Non-pigmented ciliary epithelial cell (primary cell): Measurements from ENCODE around the gene WNT4.

ENCODE experiments used
- DNase-seq: peaks from one replicate; pipeline ENCODE4 v3.0.0-alpha.2; 2010; ENCODE audit warnings: low read depth

Gene WNT4

DNA sequence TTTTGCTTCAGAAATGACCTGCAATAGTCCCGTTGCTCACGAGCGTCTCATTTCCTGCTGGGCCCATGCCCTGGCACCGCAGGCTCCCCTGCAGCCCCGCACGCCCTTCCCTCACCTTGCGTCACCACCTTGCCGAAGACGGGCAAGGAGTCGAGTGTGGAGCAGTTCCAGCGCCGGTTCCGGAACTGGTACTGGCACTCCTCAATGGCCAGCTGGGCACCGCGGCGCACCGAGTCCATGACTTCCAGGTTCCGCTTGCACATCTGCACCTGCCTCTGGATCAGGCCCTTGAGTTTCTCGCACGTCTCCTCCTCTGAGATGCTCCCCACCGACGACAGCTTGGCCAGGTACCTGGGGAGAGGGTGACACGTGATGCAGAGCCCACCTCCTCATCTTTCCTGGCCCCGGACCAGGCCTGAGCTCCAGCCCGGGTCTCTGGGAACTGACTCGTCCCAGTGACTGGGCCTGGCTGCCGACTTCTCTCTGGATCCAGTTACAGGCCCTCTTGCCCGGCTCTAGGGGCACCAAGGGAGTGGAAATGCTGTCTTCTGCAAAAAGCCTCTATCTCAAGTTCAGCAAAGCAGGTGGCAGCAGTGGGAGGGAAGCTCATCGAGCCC, 13.3 kb downstream of the WNT4 start:
- no peak for DNase-seq

DNA sequence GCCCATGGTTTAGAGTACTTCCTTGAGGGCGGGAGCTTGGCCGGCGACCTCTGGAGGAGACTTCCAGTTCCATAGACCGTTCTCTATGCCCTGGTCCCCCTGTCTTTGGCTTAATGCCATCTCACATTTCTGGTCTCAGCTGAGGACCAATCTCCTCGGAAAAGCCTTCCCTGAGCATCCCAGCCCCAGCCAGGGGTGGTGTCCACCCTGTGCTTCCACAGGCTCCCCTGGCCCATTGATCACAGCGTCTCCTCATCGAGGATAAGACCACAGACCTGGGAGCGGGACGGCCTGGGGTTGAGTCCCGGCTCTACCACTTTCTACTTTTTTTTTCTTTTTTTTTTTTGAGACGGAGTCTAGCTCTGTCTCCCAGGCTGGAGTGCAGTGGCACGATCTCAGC, 14.5 kb downstream of the WNT4 start:
- no peak for DNase-seq

DNA sequence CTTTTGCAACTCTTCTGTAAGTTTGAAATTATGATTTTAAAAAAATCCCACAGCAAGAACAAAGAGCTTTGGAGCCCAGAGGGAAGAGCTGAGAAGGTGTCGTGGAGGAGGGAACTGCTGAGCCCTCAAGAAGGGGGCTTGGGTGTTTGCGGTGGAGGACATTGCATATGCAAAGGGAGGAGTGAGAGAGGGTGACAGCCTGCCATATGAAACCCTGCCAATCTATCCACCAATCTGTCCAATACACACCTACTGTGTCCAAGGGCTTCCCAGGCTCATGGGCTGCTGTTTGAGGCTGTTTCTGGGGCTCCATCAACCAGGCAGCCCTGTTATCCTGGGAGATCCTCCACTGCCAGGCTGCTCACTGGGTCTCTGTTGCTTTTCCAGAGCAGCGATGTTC, 15.2 kb downstream of the WNT4 start:
- no peak for DNase-seq

DNA sequence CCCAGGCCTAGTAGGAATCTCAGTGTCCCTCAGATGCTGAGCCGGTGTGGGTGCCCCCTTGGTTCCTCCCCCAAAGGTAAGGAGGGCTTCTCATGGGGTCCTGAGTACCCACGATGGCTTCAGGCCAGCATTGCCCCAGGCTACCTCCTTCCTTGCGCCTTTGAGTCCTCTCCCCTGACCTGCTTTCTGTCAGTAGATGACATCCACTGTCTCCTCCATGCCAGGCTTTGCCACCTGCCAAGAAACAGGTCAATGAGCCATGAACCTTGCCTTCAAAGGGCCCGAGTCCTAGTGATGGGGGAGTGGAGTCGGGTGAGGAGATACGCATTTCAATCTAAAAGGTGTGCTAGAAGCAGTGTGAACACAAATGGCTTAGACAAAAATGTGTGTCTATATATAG, 15.6 kb downstream of the WNT4 start:
- DNase-seq, result no peak

DNA sequence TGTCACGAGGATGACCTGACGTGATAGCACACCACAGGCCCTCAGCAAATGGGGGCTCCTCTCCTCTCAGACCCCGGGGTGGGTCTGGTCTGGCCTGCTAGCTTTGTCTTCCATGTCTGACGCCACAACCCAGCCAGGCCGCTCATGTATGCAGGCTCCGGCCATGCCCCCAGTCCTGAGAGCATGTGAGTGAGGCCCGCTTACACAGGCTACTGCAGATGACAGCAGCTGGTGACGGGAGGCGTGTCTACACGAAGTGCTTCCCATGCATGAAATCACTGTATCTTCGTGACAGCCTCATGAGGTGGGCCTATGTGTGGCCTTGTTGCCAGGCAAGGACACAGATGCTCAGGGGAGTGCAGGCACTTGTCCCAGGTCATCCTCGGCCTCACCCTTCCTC, 16.4 kb downstream of the WNT4 start:
- DNase-seq, result no peak

DNA sequence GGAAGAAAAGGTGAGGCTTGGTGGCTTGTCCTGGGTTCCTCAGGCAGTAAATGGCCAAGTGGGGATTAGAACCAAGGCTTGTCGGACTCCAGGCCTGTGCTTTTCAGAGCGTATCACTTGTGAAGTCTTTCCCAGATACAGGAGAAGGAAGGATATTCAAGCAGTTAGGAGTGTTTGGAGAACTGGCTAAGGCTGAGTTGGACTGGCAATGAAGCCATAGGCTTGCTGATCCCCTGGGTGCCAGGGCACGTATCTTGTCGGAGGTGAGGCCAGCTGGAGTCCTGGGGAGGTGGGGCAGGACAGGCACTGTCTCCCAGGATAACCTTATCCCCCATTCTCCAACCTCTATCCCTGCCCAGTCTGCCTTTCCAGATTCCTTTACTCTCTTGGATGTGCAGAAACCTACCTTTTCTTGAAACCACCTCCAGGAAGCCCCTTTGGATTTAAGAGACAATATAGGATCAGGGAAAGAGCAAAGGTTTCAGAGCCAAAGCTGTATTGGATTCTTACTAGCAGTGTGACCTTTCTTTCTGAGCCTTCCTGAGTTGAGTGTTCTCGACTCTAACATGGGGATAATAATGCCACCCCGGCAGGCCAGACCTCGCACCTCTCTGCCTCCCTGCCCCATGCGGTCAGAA, 18.2 kb downstream of the WNT4 start:
- DNase-seq, result no peak

DNA sequence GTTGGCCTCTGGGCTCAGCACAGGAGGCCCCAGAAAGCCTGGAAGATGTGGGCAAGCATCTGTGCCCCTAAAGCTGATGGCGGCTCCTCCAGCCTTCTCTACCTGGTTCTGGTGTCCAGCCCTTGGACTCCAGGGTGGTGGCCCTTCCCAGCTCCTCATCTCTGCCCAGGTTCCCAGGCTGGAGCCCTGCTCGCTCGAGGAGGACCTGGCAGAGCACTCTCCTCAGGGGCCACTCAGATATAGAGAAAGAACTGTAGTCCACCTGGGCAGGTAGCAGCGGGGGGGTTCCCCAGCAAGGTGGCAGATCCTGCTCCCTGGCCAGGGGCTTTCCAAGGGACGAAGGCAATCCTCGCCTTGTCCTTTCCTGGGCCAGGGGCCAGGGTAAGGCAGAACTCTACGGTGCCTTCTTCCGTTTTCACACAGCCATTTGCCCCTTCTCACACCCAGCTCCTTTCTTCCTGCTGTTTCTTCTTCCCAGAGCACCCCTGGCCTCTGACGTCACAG, 18.9 kb downstream of the WNT4 start:
- DNase-seq, result no peak

DNA sequence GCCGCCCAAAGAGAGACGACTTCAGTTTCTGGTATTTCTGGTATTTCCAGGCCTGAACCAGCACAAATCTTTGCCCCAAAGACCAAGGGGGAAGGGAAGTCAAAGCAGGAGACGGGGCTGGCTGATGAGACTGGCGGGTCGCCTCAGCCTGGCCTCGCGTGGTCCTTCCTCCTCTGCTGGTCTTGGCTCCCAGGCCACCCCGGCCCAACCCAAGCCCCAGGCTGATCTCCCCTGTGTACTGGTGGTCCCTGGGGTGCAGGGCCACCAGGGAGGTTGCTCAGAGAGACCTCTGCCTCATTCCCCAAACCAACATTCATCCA, 19.9 kb downstream of the WNT4 start:
- DNase-seq, result no peak

DNA sequence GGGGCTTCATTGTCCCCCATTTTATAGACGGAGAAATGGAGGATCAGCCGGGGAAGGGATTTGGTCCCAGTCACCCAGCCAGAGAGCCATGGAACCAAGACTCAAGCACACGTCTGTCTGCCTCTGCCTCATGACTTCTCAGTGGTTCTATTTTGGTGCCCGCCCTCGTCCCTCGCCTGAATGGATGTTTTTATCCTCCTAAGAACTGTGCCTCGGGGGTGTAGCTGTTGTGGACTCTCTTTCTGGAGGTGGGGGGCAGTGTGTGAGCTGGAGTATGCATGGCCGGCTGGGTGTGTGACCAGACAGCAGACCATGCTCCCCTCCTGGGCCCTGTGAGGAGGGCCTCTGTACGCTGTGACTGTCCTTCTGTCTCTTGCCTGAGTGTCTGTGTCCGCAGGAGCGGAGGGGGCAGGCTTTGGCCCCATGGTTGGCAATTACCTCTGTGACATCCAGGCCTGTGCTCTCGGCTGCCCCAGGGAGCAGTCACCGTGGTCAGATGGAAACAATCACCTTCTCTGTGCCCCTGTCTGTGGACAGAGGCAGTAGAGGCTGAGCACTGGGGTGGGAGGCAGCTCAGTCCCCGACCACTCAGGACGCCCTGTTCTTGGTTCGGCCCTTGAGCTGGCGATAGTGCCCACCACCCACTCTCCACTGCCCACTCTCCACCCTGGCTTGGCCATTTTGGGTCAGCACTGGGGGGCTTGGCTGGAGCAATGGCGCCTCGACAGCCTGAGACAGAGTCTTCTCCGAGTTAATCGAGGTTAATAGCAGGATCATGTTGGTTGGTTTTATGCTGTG, 20.4 kb downstream of the WNT4 start:
- DNase-seq, result no peak

DNA sequence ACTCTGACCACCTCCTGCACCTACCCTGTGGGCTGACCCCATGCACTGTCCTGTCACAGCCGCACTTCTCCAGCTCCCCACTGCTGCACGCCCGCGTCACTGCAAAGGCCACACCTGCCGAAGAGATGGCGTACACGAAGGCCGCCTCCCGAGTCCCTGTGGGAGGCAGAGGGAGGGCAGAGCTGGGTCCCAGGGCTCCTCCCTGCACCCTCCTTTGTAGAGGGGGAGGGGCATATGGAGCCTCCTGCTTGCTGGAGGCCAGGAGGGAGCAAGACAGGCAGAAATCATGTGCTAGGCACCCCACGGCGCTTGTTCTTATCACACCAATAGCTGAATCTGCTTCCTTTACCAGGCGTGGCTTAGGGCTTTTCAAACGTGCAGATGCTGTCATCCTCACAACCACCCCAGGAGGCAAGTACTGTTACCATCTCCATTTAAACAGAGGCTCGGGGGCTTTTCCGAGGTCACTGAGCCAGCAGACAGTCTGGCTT, 21.4 kb downstream of the WNT4 start:
- DNase-seq, result no peak

DNA sequence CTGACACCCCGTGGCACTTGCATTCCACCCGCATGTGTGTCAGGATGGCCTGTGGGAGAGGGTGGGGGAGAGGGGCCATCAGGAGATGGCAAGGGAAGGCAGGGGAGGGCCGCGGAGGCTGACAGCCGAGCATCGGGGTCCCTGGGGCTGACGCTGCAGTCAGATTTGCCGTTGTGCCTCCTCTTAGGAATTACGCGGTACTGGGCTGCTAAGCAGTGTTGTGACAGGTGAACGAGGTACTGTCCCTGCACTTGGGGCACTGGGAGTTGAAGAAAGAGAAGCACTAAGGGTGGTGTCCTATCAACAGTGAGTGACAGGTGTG, 22.5 kb downstream of the WNT4 start:
- DNase-seq, result no peak

DNA sequence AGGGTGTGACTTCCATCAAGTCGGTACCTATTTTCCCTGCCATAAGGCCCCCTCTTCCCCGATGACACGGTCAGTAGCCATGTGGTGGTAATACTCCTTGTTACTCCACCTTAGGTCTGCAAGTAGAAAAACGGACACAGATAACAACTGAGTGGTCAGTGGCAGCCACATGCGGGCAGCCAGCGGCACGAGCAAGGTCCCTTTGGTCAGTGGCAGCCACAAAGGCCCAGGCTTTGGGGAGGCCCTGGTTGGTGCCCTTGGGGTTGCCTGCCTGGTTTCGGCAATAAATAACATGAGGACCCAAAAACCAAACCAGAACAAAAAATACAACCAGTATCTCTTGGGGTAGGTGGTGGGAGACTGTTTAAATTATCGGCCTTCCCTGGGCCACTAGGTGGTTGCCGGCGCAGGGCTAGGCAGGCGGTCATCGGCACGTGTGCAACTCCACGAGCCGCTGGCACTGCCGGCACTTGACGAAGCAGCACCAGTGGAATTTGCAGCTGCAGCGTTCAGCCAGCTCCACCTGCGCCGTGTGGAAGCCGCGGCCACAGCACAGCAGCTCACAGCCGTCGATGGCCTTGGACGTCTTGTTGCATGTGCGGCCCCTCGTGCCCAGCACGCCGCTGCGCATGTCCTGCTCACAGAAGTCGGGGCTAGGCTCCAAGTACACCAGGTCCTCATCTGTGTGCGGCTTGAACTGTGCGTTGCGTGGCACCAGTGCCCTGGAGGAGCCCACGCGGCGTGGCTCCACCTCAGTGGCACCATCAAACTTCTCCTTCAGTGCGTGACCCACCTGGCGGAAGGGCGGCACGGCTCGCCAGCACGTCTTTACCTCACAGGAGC, 23.1 kb downstream of the WNT4 start:
- DNase-seq, result no peak

DNA sequence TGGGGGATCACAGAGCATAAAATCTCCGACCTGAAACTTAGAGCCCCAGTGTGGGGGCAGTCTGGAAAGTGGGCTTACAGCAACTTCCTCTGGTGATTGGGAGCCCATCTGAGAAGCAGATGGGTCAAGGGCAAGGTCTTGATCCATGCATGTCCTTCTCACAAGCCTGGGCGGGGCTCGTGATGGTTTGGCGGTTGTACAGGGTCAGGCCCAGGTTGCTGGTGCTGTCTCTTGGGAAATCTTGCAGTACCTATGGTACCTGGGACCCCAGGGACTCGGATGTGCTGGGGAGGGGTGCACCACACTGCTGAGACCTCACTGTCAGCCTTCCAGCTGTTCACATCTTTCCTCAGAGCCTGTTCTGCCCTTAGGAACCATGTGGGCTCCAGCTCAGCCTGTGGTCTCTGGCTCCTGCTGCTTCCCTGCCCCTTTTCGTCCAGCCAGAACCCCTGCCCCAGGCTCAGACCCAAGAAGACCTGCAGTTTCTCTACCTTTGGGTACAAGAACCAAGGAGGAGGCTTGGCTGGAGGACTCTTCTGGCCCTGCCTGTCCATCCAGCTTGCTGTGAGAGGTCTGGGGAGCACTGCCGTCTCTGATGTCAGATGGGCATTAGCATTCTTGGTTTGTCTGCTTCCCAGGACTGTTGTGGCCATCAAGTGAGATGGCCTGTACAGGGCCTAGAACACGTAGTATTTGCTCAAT, 24.5 kb downstream of the WNT4 start:
- DNase-seq, result no peak

DNA sequence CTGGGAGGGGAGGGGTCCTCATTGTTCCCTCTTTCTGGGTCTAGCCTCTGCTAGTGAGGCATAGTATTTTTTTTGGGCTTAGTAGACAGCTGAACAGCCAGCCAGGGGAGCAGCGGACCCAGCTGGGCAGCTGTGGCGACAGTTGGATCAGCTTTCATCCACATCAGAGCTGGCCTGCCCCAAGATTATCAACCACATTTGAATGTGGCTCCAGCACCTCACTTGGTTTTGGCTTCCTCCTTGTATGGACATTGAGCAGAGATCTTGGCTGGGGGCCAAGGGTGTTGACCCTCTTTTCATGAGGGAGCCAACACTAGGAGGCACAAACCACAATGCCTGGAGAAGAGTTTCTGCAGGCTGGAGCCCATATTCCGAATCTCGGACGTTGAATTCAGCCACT, 25.0 kb downstream of the WNT4 start:
- DNase-seq, result no peak

DNA sequence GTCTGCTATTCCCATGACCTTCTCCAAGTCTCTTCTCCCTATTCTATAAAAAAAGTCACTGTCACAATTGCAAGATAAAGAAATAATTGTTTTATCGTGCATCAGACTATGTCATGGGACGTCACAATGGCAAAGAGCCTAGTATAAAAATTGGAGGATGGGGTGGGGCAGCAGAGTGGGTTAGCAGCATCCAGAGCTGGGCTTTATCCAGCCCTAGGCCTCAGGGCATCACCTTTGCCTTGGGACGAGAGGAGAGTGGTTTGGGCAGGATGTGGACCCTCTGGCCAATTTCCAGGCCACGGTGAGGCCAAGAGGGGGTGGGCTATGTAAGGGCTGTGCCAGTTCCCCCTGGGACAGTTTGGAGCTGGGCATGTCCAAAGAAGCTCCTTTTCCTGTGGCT, 25.7 kb downstream of the WNT4 start:
- DNase-seq, result no peak

DNA sequence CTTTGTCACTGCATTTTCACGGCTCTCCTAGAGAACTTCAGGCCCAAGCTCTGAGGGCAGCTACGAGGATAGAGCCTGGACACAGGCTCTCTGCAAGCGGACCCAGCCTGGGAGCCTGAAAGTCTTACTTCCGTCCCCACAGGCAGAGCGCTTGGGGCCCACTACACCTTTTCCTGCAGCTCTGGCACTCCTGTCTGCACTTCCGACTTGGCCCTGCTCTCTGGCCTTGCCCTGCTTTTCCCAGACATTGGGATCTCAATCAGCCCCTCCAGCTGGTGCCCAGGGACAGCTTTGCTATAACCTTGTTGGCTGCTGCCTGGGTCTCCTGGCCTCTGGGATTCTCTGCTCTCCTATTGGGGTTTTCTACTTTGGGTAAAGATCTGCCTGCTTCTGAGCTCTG, 27.6 kb downstream of the WNT4 start:
- no peak for DNase-seq

DNA sequence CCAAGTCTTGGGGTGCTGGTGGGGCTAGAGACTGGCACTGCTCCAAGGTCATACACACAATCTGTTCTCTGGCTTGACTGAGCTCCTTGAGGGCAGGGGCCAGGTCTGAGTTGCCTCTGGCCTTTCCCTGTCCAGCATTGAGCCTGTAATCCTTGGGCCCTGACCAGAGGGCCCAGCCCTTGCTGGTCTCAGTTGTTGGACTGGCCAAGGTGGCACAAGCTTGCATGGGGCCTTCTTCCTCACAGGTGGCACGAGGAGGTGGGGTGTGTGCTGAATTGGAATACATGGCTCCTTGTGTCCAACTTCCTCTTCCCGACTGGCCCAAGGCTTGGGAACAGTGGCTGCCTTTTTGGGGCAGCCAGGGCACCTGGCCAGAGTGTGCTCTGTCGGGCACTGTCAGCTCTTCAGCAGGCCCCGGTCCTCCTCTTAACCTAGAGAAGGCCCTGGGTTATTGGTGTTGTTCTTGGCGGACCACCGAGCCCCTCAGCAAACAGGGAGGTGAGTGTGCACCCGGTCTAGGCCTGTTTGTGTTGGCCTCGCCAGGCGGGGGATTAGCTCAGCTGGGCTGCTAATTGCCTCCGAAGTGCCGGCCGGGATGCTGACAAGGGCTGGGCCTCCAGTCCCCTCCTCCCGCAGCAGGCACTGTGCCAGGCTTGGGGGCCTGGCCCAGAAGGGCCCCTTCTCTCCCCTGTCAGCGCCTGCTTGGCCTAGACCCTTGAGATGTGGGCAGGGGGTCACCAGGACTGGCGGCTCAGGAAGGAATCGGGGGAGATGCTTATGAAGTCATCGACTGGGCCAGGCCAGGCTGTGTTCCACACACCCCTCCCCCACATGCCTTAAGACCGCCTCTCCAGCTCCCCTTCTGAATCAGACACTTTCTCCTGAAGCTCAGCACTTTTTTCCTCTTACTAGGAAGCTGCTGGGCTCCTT, 28.5 kb downstream of the WNT4 start:
- DNase-seq, result peak; percentile 49

DNA sequence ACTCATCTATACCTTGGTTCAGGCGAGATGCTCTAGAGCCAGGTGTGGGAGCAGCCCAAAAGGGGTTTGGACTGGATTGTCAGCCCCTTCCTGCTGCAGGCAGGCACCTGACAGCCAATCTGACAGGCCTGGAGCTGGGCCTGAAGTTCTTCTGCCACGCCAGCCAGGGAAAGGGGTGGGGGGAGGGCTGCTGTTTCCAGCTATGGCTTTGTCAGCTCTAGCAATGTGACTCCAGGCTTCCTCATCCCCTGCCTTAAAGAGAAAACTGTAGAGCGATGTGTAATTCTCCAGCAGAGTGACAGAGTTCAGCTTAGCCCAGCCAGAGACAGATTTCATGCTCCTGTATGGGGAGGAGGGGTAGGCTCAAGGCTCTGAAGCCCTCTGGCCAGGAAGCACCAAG, 30.3 kb downstream of the WNT4 start:
- DNase-seq, result no peak

DNA sequence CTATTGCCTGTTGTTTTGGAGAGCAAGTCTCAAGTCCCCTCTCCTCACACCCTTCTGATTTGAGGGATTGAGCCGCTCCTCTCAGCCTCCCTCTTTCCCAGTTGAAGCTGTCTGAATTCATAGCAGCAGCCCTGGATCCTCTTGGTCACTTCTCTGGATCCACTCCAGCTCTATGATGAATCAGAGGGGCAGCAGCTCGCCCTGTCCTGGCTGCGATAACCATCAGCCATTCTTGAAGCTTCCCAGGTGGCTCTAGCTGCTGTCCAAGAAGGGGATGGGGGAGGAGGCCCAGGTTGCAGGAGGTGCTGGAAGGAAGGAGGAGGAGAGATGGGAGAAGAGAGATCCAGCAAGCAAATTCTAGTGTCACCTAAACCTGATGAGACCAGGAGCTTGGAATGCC, 31.3 kb downstream of the WNT4 start:
- DNase-seq, result peak; percentile 38

DNA sequence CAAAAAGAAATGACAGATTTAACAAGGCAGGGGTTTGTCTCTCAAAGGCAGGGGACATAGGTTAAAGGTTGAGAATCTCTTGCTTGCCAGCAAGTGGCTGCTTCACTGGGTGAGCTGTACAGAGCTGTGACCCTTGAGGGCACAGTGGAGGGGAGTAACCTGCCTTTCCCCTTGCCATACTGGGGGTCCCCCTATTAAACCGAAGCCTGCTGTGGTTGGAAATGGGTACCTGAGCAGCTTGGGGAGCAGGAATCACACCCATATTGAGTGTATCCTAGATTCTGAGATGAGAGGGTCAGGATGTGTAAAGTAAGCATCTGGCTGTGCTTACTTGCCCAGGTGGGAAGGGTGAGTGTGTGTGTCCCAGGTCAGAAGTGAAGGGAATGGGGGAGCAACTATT, 31.8 kb downstream of the WNT4 start:
- DNase-seq, result no peak

DNA sequence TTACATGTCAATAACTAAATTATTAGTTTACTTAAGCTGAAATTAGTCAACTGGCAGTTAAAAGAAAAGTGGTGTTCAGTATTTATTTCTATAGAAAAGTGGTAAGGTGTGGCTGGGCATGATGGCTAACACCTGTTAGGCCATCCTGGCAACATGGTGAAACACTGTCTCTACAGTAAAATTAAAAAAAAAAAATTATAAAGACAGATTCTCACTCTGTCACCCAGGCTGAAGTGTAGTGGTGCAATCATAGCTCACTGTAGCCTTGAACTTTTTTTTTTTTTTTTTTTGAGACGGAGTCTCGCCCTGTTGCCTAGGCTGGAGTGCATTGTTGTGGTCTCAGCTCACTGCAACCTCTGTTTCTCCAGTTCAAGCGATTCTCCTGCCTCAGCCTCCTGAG, 32.9 kb downstream of the WNT4 start:
- no peak for DNase-seq
